Stimulated activated CD8-positive, alpha-beta memory T cell treated with anti-CD3 and anti-CD28 coated beads, Interleukin-7, amount 100 ng/mL, for 48 hours (primary cell): ENCODE data around the gene TAC4.
"Not testable (repeated sequence)": the region's sequence is repeated elsewhere in the genome, so short reads cannot be mapped to it uniquely, and the experiment has no call there.

Source experiments
- DNase-seq, 2 donors: peaks; one replicate each; pipeline ENCODE4 v3.0.0-alpha.2; 2020; ENCODE audit warnings: low read depth in 1 of 2; ENCODE audit errors: extremely low read depth in 1 of 2

Gene TAC4

GRCh38 chr17:49843774-49844350 lies 4.0 kb downstream of the TAC4 start:
- no peak for DNase-seq

DNA sequence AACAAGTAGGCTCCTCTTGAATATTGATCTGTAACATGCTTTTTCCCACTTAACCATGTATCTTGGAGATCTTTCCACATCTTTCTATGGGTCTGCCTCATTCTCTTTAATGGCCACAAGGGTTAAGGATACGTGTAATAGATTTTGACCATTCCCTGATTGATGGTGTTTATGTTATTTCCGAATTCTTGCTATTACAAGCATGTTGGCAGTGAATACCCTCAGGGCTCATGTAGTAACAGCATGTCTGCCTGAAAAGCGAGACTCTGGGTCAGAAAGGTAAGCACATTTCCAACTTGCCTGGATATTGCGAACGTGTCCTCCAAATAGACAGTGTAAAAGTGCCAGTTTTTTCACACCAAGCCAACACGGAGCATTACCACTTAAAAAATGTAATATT lies 5.0 kb downstream of the TAC4 start:
- no peak for DNase-seq

DNA sequence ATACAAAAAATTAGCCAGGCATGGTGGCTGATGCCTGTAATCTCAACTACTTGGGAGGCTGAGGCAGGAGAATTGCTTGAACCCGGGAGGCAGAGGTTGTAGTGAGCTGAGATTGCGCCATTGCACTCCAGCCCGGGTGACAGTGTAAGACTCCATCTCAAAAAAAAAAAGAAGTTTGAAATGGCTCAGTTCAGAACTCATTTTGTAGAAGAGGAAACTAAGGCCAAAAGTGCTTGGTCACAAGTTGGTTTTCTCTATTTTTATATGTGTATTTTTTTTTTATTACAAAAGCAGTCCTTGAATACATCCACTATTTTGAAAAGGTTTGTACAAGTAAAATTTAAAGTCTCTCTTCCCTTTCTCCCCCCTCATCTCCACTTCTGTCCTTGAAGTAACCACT lies 5.5 kb downstream of the TAC4 start:
- DNase-seq = no peak

- no peak for DNase-seq
These were observed 6.3 kb downstream of the TAC4 start for GRCh38 chr17:49841548-49841947.

- DNase-seq = no peak
These were observed 8.4 kb downstream of the TAC4 start for GRCh38 chr17:49839455-49839854.

- DNase-seq = no peak
These were observed 11.5 kb downstream of the TAC4 start for GRCh38 chr17:49836111-49837030.

GRCh38 chr17:49835472-49835871 lies 12.4 kb downstream of the TAC4 start:
- DNase-seq = no peak

- DNase-seq = no peak
These were observed 13.6 kb downstream of the TAC4 start for GRCh38 chr17:49834118-49834743.

DNA sequence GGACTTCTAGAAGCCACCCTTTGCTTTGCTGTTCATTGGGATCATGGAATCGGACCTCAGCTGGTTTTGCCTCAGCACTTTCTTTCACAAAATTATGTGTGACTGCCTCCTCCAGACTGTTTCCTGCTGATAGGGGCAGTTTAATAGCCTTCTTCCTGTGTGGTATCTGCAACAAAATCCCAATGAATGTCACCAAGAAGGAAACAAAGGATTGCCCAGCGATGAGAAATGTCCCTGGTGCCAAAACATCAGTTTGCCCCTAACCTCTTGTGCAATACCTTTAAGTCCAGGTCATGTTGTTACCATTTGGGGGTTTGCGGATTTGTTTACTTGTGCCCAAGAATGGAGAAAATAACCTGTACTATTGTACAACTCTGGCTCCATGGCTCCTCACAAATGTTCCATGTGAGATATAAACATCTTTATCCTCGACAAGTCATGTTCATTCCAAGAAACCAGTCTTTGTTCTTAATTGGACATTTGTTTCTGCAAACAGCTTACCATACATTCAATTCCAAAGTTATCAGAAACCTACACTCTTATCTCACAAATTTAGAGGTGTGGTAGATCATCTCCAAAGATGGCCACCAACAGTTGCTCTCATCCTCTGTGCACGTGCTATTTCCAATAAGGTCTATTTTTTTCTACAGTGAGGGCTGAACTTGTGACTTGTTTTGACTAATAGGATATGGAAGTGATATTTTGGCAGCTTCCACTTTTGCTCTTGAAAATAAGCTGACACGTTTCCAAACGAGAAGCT lies 14.8 kb downstream of the TAC4 start:
- DNase-seq = no peak

DNA sequence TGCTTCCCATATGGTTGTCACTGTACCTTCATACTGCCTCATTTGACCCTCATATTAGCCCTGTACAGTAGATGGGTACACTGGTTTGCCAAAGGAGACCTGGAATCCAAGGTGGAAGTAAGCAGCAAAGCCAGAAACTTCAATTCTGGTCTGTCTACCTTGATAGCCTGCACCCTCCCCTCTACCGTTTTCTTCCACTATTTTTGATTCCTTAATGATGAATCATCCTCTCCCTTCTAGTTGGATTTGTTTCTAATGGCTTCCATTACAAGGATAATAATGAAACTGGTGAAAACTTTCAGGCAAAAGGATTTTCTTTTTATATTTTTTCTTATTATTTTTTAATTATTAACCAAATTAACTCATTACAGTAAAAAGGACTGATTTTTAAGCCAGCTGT lies 17.3 kb downstream of the TAC4 start:
- DNase-seq = no peak

GRCh38 chr17:49829026-49829425 lies 18.8 kb downstream of the TAC4 start:
- no peak for DNase-seq

DNA sequence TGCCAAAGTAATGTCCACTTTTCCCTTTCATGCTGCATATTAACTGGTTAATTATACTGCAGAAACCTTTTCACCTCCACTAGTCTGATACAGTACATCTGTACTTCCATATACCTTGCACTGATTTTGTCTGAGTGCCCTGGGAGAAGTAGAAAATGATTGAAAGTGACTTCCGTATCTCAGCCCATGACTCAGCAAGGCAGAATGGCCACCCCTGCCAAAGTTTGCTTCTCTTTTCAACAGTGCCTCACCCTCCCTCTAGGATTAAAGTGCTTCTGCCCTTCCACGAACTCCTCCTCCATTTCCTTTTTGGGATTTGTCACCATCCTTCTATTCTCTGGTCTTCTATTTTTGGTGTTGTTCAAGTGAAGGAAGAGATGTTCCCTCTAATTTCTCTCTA lies 19.5 kb downstream of the TAC4 start:
- DNase-seq = not testable (repeated sequence)

DNA sequence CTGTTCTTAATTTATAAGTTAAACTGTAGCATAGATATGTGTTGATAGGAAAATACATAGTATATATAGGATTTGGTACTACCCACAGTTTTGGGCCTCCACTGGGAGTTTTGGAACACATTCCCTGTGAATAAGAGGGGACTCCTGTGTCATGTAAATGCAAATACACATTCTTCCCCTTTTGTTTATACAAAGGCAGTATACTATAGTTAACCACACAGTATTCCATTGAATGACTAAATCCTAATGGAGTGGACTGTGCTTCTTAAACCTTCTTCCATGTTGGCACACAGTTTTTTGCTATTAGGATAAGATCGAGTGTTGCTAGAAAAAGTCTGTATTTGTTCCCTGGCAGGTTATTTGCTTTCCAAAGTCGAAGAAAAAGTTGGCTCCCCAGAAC lies 22.2 kb downstream of the TAC4 start:
- no peak for DNase-seq

- DNase-seq = no peak
These were observed 24.3 kb downstream of the TAC4 start for GRCh38 chr17:49823614-49824013.

DNA sequence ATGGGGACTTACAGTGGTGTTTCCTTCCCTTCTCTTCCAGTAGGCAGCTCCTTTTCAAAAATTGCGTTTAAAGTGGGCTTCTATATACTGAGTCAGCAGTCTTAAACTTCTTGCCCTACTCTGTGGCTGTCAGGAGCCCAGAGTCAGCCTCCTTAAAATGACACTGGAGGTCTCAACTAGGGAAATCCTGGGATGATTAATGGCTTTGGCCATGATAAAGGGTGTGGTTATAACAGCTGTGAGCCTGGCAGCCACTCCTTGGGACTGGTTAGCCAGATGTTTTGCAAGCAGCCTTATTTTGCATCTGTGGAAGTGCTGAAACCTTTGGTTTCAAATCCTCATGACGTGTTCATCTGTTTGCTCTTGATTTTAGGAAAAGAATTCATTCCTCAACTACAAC lies 25.0 kb downstream of the TAC4 start:
- DNase-seq = no peak

DNA sequence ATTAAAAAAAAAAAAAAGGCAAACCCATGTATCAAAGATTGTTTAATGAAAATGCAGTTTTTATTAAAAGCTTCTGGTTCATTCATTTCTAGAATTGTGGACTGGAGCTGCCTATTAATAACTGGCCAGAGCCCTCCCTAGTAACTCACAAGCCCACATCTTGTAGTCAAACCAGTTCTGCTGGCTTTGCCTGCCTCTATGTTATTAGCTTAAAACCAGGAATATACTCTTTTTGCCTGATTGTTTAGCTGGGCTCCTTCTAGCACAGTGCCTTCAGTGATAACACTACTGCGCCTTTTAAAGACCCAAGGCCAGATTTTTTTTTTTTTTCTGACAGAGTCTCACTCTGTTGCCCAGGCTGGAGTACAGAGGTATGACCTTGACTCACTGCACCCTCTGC lies 26.0 kb downstream of the TAC4 start:
- no peak for DNase-seq

- DNase-seq = no peak
These were observed 26.4 kb downstream of the TAC4 start for GRCh38 chr17:49821466-49821865.

DNA sequence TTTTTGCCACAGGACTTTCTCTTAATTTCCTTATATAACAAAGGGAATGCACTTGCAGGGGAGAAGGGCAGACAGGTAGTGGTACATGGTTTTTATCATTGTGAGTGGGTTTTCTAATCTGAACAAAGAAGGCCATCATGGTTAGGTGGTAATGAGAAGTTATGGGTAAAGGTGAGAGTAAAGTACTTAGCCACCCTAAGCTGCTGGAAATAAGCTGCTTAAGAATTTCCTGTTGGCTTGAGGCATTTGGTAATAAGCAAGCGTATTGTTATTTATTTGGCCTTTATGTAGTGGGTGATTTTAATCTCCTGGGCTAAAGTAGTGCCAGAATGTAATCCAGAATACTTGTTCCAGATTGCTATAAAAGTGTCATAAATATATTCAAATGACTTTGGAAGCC lies 27.1 kb downstream of the TAC4 start:
- no peak for DNase-seq

DNA sequence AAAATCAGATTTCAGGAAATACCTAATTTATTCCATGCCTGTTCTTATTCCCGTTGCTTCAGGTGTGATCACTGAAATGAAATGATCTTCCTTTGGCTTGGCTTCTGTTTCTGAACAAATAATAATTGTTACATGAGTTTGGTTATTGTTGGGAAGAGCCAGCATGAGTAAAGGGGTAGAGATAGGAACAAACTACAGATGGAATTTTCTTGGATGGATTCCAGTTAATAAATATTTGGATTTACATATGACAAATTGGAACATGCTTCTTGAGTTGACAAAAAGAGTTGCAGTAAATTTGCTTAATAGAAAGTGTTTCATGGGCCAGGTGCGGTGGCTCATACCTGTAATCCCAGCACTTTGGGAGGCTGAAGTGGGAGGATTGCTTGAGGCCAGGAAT lies 28.2 kb downstream of the TAC4 start:
- no peak for DNase-seq

DNA sequence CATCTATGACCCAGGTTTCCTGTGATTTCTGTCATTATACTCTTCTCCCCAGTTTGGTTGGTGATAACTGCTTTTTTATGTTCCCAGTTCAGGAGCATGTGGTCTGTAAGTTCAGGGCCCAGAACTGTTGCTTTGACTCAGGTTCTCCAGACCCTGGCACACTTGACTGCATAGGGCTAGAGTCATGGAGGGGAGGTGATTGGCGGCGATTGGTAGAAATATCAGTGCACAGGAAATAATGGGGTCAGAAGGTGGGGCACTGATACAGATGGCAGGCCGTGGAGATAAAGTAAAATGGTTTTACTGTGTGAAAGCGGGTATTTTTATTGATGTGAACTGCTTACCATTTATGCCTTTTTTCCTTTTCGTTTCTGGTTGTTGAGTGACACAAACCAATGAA lies 28.7 kb downstream of the TAC4 start:
- DNase-seq = no peak

DNA sequence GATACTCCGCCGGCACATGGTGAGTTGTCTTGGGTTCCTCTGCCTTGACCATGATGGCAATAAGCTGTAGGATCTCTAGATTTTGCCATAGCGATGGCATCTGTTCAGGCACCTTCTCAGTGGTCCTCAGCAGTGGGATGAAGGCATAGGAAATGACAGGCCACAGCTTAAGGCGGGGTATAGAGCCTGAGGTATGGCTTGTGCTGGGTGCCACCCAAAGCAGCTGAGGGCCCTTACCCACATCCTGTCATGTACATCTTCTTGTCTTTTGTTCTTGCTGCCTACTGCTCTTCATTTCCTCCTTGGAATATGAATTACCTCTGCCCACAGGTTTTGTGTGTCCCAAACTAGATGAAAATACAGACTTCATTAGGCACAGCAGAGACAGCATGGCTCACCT lies 29.9 kb downstream of the TAC4 start:
- peak in 1 of 2 donors; percentile 18 for DNase-seq
